ENCODE measurements around the gene PLEKHA8. TPM values are rescaled to one million over a fixed set of nuclear protein-coding genes. Genes with fewer than 3 reads are reported as not detected.

Gene PLEKHA8
- total RNA-seq, 1 donor from 2014 or later = 19.5 TPM

DNA sequence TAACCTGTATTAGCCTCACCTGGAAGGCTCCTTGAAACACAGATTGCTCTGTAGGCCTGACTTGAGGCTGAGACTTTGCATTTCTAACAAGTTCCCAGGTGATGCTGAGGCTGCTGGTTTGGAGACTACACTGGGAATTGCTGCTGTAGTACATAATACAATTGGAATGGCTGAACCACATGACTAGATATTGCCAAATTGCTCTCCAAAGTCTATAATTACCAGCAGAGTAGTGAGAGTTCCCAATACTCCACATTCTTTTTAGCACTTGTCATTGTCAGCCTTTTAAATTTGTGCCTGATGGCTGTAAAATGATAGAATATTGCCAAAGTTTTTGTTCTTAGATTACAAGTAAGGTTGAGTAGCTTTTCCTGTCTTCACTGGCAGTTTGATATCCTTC, 39.9 kb downstream of the PLEKHA8 start:
- Mint-ChIP-seq H3K4me1 (ENCODE audit: unreplicated experiment) (peaks cover 19% of the 10 kb centered on the region), H3K36me3 (ENCODE audit: unreplicated experiment) (peaks cover 29% of the 10 kb centered on the region), H3K9me3 (ENCODE audit: unreplicated experiment) (no peaks in the 10 kb centered on the region), H3K4me3 (ENCODE audit: unreplicated experiment) (no peak overlapping the region), H3K27me3 (ENCODE audit: unreplicated experiment) (no peaks in the 10 kb centered on the region), H3K27ac (ENCODE audit: unreplicated experiment) (no peak overlapping the region)
- TF ChIP-seq, protein P1, sequence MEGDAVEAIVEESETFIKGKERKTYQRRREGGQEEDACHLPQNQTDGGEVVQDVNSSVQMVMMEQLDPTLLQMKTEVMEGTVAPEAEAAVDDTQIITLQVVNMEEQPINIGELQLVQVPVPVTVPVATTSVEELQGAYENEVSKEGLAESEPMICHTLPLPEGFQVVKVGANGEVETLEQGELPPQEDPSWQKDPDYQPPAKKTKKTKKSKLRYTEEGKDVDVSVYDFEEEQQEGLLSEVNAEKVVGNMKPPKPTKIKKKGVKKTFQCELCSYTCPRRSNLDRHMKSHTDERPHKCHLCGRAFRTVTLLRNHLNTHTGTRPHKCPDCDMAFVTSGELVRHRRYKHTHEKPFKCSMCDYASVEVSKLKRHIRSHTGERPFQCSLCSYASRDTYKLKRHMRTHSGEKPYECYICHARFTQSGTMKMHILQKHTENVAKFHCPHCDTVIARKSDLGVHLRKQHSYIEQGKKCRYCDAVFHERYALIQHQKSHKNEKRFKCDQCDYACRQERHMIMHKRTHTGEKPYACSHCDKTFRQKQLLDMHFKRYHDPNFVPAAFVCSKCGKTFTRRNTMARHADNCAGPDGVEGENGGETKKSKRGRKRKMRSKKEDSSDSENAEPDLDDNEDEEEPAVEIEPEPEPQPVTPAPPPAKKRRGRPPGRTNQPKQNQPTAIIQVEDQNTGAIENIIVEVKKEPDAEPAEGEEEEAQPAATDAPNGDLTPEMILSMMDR (IDR thresholded peaks at IDR 0.05) = no peak
- no peak for DNase-seq (ENCODE audit: extremely low spot score, unreplicated experiment)

DNA sequence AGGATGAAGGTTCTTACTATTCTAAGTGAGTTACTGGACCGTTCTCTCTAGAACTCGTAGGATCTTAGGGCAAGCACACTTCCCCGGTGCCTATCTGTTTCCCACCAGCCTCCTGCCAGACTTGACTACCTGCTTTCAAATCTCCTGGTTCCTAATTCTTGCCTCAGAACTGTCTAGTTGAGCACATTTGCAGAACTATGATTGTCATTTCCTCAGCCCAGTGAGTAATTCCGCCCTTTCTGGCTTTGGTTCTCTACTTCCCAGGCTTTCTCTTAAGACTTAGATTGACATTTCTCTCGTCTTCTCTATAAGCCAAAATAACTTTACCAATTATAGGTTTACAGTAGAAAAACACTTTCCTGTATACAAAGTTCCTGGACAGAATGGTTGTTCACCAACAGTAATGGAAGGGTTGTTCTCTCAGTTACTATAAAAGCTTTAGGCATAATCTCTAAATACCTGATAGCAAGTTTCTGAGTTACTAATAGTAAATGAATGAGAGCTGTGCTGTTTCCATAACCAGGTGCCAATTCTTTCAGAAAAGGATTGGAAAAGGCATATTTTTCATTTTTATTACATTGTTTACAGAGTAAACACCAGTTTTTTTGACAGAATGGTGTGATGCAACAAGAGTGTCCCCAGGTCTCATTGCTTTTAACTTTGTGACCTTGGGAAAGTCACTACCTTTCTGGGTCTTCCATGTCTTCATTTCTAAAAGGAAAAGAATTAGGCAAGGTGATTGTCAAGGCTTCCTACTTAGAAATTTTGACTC, 41.1 kb downstream of the PLEKHA8 start:
- Mint-ChIP-seq H3K4me3 (ENCODE audit: unreplicated experiment) (no peak overlapping the region), H3K27ac (ENCODE audit: unreplicated experiment) (no peak overlapping the region), H3K4me1 (ENCODE audit: unreplicated experiment) (peaks cover 21% of the 10 kb centered on the region), H3K36me3 (ENCODE audit: unreplicated experiment) (peaks cover 24% of the 10 kb centered on the region), H3K9me3 (ENCODE audit: unreplicated experiment) (no peaks in the 10 kb centered on the region), H3K27me3 (ENCODE audit: unreplicated experiment) (no peaks in the 10 kb centered on the region)
- TF ChIP-seq, protein P1 (IDR thresholded peaks at IDR 0.05) = no peak
- DNase-seq (ENCODE audit: extremely low spot score, unreplicated experiment) = no peak

DNA sequence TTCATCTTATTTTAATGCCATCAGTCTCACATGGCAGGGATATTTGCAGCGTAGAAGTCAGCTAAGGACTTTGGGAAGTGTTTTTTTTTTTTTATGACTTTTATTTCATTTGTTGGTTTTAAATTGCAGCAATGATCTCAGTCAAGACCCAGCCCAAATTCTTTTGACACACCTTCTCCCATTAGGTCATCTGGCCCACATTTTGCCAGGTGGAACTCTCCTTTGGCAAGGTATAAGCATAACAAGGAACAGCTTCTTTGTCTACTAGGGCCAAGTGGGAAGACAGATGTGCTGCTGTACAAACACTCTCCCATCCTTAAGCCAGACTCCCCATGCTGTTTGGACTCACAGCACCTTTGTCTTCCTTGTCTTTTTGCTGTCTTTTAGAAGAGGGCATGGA, 41.8 kb downstream of the PLEKHA8 start:
- Mint-ChIP-seq H3K4me3 (ENCODE audit: unreplicated experiment) (no peak overlapping the region), H3K27ac (ENCODE audit: unreplicated experiment) (no peak overlapping the region), H3K4me1 (ENCODE audit: unreplicated experiment) (peaks cover 21% of the 10 kb centered on the region), H3K9me3 (ENCODE audit: unreplicated experiment) (no peaks in the 10 kb centered on the region), H3K36me3 (ENCODE audit: unreplicated experiment) (peaks cover 24% of the 10 kb centered on the region), H3K27me3 (ENCODE audit: unreplicated experiment) (no peaks in the 10 kb centered on the region)
- TF ChIP-seq, protein P1 (IDR thresholded peaks at IDR 0.05) = no peak
- no peak for DNase-seq (ENCODE audit: extremely low spot score, unreplicated experiment)

DNA sequence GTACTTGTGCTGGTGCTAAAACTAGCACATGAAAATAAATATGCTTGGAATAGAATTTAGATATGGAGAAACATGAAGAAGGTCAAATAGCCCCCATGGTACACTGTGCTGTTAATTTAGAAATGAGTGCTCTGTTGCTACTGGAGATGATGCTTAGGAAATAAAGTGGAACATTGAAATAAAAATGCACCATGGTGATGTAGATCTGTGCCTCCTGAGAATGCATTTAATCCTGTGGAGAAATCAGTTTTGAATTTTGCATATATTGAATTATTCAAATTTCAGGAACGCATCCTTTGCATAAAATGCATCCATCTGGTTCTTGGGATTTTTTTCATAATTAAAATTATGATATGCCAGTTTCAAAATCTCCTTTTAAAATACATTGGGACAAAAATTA, 44.5 kb downstream of the PLEKHA8 start:
- H3K4me3 Mint-ChIP-seq (ENCODE audit: unreplicated experiment) = no peak overlapping the region
- TF ChIP-seq, protein P1 (IDR thresholded peaks at IDR 0.05) = no peak
- DNase-seq (ENCODE audit: extremely low spot score, unreplicated experiment) = no peak
- H3K9me3 Mint-ChIP-seq (ENCODE audit: unreplicated experiment) = no peaks in the 10 kb centered on the region
- H3K36me3 Mint-ChIP-seq (ENCODE audit: unreplicated experiment) = peaks cover 28% of the 10 kb centered on the region
- no peak overlapping the region for H3K27ac Mint-ChIP-seq (ENCODE audit: unreplicated experiment)
- no peaks in the 10 kb centered on the region for H3K27me3 Mint-ChIP-seq (ENCODE audit: unreplicated experiment)
- peaks cover 21% of the 10 kb centered on the region for H3K4me1 Mint-ChIP-seq (ENCODE audit: unreplicated experiment)

DNA sequence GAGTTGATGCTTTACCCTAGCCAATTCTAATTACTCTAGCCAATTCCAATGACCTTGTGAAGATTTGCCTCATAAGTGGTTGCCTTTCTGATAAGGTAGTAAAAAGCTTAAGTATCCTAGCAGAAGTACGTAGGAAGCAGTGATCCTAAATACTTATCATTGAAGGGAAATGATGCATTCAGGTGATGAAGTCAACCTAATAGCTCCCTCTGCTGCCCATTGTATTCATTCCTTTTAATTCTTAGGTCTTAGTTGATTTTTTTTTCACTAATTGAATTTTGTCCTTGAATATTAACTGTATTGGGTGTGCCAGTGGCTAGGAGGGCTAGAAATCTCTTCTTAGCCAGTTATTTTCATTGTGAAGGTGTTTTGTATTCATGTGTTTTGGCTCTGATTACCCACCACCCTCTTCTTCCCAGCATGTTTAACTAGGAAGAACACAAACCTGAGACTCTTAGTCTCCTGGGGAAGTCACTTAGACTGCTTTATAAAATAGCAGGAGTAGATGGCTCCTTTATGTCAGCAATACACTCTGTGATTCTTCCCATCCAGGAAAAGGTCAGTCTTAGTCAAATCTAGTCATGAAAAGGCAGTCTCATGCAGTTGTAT, 46.3 kb downstream of the PLEKHA8 start:
- no peak overlapping the region for H3K27ac Mint-ChIP-seq (ENCODE audit: unreplicated experiment)
- peaks cover 11% of the 10 kb centered on the region for H3K4me1 Mint-ChIP-seq (ENCODE audit: unreplicated experiment)
- H3K9me3 Mint-ChIP-seq (ENCODE audit: unreplicated experiment) = no peaks in the 10 kb centered on the region
- TF ChIP-seq, protein P1 (IDR thresholded peaks at IDR 0.05) = peak; percentile 54
- H3K36me3 Mint-ChIP-seq (ENCODE audit: unreplicated experiment) = peaks cover 36% of the 10 kb centered on the region
- DNase-seq (ENCODE audit: extremely low spot score, unreplicated experiment) = no peak
- H3K4me3 Mint-ChIP-seq (ENCODE audit: unreplicated experiment) = no peak overlapping the region
- H3K27me3 Mint-ChIP-seq (ENCODE audit: unreplicated experiment) = no peaks in the 10 kb centered on the region

Measured in osteocyte (in vitro differentiated cells).